ENCODE measurements around the gene ZNF536. TPM values are rescaled to one million over a fixed set of nuclear protein-coding genes. Genes with fewer than 3 reads are reported as not detected.
"Not testable (repeated sequence)": the region's sequence is repeated elsewhere in the genome, so short reads cannot be mapped to it uniquely, and the experiment has no call there.

Gene ZNF536
- total RNA-seq, 1 experiment from 2014 or later = not detected

DNA sequence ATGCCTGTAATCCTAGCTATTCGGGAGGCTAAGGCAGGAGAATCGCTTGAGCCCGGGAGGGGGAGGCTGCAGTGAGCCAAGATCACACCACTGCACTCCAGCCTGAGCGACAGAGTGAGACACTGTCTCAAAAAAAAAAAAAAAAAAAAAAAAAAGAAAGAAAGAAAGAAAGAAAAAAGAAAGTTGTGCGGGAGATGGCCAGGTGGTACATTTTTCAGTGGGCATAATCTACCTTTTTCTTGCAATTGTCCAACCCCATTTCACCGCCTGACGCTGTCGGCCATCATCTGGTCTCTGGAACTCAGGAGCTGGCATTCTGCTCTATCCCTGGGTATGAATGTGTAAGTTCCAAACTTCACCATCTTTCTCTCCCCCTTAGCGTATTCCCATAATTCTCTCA lies 73.9 kb downstream of the ZNF536 start:
- DNase-seq (ENCODE audit: low spot score) = not testable (repeated sequence)

DNA sequence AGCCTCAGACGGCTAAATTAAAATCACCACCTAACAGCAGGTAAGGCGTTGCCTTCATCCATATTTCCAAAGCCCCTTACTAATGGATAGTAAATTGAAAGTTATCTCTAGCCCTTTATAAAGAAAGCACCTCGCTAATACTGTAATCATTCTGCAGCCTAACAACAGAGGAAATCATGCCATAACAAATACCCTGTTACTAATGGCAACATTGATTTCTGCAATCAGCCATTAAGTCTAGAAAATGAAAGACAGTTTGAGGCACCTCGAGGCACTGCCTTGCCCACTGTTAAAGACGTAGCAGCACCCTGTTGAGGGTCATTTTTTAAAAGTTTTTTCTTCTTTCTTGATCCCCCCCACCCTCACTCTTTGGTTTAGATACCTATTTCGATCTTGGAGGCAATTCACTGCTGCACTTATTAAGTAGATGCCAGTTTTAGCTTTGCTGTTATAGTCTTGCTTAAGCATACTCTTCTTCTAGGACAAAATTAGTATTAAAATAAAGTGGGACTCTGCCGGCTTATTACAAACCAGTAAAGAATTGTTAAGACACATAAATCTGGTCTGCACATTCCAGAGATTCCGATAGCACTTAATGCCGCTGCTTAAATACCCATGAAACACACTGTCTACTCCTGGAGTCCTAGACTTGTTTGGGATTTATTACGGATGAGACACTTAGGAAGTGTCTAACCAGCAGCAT lies 74.8 kb downstream of the ZNF536 start:
- DNase-seq (ENCODE audit: low spot score) = no peak

DNA sequence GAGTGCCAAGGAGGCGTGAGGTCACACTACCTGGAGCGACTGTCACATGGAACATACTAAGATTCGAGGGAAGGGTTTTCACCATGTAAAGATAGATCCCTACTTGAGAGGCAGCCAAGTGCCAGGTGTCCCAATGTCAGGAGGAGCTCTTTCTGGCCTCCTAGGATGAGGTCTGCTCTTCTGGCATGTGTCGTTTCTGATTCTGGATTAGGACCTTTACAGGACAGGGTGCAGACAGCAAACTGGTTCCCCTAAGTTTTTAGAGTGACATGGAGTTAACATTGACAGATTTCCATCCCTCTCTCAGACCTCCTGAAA lies 75.3 kb downstream of the ZNF536 start:
- no peak for DNase-seq (ENCODE audit: low spot score)

DNA sequence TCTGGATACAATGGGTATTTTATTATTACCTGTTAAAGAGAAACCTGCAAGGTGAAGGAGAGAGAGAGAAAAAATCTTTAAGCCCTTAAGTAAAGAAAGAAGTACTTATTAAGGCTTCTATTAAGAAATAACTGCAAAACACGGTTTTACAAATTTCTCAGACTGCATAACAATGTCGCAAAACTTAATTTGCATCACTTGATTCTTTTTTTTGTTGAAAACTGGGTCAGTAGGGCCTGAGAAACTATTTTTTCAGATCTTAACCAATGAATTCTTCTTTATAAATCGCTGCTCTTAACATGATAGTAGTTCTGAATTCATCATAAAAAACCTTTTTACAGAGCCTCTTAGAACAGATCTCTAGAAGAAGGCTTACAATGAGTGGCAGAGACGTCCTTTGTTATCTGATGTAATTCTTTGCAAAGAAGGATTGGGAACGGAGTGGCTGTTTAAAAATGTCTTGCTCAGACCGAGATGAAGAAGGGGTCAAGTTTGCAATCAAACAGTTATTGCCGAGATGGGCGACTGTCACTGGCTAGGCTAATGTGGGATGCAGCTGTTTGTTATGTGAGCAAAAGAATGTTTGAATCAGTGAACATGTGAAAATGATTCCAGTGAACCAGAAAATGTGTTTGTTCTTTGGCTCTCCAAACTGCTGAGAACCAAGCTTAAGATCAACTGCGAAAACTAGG lies 76.3 kb downstream of the ZNF536 start:
- DNase-seq (ENCODE audit: low spot score) = no peak

DNA sequence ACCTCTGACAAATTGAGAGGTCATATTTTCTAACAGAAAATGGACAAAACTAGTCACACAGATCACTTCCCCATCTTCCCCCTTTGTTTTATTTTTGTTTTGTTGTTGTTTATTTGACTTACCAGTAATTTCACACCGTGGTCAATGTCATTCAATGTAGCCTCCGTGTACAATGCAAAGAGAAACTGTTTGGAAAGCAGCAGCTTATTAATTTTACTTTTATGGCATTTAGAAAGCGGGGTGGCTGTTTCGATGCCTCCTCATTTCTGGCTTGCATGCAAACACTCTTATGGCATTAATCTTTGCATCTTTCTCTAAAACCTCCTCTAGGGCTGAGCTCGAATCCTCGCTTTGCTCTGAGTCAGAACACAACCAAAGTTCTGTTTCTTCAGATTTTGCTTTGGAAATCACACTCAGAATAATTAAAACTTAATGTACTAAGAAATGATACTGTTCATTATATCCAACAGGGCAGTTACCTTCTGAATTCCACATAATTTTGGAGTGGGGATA lies 77.0 kb downstream of the ZNF536 start:
- no peak for DNase-seq (ENCODE audit: low spot score)

DNA sequence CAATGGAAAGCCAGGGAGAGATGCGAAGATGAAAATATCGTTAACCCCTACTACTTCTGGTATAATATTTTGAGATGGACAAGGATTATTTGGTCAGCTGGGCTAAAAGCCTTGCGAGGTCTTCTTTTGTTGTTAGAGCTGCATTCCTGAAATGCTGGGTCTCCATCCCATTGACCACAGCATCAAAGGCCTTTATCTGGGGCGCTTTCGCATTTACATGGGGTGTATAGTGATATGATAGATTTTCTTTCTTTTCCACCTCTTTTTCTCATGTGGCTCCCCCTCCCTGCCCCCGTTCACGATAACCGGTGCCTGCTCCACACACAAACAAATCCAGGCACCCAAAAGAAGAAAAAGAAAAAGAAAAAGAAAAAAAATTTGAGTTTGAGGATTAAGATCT lies 77.5 kb downstream of the ZNF536 start:
- no peak for DNase-seq (ENCODE audit: low spot score)

DNA sequence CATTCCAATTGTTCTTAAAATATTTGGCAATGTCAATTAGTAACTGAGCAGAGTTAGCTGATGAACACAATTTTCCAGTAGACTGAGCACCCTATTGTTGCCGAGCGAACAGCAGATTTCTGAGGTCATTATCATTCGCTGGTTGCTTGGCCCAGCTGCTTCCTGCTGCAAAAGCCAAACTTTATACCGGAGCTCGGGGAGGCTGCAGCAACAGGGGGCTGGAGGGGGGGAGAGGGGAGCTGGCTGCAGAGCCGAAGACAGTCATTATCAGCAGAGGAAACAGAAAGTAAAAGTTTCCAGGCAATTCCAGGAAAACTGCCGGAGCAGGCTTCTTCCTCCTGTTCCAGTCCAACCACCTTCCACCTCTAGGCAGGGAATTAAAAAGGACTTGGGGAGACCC lies 77.9 kb downstream of the ZNF536 start:
- DNase-seq (ENCODE audit: low spot score) = no peak

DNA sequence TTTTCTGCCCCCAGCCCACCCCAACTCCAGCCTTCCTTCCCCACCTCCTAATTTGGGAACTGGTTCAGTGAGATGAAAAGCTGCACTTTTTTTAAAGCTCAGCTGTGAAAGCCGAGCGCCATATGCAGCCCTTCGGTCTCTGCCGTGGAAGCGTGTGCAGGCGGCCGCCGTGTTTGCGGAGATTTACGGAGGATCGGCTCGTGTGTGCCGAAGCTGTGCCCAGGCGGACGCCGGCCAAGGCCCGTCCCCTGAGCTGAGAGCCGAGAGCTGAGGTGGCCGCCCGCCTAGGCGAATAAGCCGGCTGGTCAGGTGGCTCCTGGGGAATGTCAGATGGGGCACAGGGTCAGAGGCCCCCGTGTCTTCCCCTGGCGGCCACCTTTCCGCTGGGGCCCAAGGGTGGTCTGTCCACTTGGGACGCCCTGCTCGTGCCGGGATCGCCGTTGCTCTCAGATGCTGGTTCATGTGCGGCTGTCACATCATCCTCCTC lies 78.7 kb downstream of the ZNF536 start:
- DNase-seq (ENCODE audit: low spot score) = no peak

DNA sequence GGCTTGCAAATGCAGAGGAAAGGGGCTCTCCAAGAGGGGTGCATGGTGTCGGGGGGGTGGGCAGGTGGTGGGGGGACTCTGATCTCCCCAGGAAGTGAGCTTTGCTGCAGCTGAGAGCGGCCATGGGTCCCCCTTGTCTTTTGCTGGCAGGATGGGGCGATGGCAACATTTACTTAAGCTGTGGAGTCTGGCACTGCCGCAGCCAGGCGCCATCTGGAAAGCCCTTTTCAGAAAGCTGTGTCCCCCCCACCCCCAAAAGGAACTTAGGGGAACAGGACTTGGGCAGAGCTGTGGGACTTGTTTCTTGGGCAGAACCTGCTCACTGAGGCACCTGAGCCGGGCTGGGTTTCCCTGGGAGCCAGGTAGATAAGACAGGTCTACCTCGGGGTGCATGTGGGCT lies 80.7 kb downstream of the ZNF536 start:
- DNase-seq (ENCODE audit: low spot score) = no peak

DNA sequence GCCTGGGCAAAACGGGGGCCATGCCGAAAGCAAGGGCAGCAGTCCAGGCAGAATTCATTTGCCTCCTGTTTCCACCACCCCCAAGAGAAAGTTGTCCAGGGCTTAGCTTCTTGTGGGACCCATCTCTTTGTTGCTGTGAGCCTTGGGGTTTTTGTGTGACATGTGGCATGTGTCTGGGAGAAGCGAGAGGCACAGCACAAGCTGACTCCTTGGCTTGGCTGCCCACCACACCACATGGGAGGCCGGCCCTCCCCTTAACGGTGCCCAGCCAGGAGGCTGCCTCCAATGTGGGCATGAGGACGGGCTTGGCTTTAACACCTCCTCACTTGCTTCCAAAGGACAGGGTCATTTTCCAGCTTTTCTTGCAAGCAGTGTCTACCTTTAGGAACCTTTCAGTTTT lies 81.6 kb downstream of the ZNF536 start:
- no peak for DNase-seq (ENCODE audit: low spot score)

DNA sequence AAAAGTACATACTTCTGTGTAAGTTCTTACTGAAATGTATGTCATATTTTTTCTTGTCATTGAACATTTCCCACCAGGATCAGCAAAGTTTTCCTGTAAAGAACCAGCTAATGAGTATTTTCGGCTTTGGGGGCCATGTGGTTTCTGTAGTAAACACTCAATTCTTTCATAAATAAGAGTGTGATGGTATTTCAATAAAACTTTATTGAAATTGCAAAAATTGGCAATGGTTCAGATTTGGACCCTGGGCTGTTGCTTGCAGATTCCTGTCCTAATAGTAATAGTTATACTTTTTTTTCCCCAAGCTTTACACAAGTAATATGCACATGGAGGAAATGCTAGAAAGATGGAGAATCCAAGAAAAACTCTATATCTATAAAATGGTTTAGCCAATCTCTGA lies 83.7 kb downstream of the ZNF536 start:
- no peak for DNase-seq (ENCODE audit: low spot score)

DNA sequence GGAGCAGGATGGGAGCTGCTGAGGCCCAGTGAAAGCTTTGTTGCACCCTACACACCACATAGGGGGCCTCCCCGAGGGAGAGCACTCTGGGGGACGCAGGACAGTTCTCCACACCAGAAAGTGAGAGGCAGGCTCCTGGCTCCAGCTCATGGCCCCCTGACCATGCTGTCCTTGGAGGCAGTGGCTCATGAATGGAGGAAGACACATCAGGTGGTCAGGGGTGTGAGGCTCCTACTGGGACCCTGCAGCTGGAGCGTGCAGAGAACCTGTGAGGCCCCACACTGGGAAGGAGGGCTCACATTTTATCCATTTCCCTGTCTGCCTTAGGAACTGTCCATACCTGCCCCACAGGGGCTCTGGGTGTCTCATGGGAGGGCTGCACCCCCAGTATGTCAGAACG lies 85.3 kb downstream of the ZNF536 start:
- DNase-seq (ENCODE audit: low spot score) = no peak

DNA sequence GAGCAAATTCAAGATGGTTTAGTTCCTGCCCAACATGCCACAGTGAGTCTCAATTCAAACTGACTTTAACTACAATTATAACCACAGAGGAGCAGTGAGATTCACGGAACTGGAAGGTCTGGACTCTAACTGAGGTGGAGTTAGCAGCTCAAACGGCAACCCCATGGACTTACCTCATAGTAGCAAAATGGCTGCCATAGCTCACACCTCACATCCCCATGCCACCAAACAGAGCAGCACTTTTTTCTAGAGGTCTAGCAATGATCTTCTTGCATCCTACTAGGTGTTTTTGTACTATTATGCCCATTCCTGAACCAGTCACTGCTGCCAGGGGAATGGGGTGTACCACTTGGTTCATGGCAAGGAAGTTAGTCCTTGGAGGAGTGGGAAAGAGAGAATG lies 87.7 kb downstream of the ZNF536 start:
- no peak for DNase-seq (ENCODE audit: low spot score)

DNA sequence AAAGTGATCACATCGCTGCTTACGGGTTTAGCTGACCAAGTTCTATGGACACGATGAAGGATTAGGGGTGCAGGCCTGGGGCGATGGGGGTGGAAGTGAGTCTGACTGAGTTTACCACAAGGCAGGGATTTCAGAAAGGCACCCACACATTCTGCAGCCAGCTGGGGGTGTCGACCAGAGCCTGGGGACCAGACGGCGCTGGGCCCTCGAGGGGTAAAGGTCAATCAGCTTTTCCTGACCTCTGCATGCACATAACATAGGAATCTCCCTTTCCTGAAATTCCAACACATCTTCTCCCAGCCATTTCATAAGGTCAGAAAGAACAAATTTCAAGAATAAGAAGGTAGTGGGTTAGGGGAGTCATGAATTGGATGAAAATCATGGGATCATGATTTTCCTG lies 92.0 kb downstream of the ZNF536 start:
- DNase-seq (ENCODE audit: low spot score) = no peak

DNA sequence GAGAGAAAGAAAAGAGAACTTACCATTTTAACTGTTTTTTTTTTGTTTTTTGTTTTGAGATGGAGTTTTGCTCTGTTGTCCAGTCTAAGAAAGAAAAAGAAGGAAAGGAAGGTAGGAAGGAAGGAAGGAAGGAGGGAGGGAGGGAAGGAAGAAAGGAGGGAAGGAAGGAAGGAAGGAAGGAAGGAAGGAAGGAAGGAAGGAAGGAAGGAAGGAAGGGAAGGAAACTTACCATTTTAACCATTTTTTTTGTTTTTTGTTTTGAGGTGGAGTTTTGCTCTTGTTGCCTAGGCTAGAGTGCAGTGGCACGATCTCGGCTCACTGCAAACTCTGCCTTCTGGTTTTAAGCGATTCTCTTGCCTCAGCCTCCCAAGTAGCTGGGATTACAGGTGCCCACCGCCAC lies 94.4 kb downstream of the ZNF536 start:
- not testable (repeated sequence) for DNase-seq (ENCODE audit: low spot score)

DNA sequence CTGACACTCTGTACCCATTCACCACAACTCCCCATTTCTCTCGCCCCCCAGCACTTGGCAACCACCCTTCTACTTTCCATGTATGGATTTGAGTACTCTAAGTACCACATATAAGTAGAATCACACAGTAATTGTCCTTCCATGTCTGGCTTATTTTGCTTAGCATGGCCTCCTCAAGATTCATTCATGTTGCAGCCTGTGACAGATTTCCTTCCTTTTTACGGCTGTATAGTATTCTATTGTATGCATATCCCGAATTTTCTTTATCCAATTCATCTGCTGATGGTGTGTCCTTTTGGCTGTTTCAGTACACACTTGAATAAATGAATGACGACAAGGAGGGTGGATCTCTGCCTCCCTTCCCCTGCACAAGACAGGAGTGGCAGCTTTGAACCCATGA lies 95.1 kb downstream of the ZNF536 start:
- no peak for DNase-seq (ENCODE audit: low spot score)

DNA sequence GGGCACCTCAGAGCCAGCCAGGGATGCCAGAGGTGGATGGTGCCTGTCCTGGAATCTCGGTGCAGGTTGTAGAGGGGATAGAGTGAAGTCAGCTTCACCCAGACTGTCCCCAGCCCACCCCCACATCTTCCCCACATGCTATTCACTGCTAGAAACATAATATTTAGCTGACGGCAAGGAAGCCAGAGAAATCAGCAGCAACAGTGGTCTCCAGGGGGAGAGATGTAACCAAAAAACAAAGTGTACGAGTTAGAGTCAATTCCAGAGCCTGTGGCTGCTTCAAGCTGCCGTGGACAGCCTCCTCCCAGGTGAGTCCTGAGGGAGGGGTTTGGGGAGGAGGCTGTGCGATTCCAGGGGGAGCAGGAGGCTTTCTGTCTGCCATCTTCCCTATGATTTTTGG lies 97.6 kb downstream of the ZNF536 start:
- no peak for DNase-seq (ENCODE audit: low spot score)

DNA sequence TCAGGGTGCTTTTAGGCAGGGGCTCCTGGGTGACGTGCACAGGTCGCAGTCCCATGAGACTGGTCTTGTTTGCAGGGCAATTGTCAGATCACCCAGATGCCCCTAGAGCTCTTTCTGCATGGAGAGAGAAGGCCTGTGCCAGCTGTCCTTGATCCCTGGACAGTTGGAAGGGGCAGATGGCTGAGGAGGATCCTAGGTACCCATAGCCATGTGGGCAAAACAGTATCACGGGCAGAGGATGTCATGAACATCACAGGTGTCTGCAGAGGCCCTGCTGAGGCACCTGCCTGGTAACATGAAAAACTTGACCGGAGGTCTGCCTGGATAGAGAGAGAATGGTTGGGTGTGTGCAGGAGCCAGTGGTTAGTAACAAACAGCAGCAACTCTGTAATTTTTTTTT lies 99.3 kb downstream of the ZNF536 start:
- DNase-seq (ENCODE audit: low spot score) = no peak

DNA sequence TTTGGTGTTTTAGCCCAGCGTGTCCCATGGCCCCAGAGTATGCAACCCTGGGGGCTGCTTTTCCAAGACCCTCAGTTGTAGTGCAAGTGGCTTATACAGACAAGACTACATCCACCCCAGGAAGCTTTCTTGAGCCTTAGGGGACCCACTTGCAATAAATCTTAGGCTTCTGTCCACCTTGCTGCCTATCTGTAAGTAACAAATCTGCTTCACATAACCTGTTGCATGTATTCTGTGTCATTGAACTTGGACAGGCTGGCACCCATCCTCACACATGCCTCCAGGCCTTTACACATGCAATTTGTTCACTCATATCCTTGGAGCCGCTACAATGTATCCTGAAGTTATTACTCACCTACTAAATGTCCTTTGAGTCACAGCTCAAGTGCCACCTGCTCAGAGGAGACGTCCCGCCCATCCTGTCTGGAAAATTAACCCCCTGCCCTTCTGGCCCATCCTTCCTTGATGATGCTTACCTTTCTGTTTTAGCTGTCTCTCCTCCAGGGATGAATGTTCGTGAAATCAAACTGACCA lies 101.2 kb downstream of the ZNF536 start:
- no peak for DNase-seq (ENCODE audit: low spot score)

DNA sequence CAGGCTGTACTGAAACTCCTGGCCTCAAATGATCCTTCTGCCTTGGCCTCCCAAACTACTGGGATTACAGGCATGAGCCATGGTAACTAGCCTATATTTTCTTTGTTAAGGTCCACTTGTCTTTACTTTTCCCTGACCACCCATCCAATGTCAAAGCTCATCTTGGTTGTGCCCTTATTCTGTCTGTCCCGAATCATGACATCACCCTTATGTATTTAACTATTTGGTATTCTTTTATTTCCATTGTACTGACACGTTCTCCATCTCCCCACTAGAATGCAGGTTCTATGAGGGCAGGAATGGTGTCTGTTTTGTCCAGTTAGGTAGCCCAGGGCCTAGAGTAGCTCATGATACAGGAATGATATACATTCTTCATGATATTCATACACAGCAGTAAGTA lies 104.8 kb downstream of the ZNF536 start:
- DNase-seq (ENCODE audit: low spot score) = no peak

DNA sequence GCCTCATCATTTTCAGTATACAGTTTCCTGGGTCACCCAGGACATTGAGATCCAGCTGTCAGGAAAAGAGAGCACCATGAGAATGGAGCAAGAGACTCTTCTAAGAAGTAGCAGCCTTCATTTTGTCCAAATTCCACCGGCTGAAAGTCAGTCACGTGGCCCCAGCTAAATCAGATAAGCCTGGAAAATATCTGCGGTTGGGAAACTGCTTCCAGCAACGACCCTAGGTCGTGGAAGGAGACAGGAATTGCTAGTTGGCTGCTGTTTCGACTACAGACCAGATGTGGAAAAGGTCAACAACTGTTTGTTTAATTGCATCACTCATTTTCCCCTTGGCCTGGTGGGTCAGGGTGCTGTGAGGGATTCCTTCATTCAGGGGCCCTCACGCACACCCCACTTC lies 107.0 kb downstream of the ZNF536 start:
- DNase-seq (ENCODE audit: low spot score) = no peak

DNA sequence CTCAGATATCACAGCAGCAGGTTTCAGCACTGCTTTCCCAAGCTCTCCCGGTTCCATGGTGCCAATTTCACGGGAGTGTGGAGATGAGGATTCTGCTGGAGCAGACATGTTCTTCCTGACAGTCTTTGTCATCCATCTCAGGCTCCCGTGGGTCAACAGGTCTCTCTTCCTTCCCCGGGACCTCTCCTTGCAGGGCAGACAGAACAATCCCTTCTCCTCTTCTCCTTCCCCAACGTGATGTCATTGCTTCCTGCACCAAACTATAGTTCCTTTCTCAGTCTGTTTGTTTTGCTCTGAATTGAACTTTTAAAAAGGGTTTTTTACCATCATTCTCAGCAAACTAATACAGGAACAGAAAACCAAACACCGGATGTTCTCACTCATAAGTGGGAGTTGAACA lies 107.9 kb downstream of the ZNF536 start:
- no peak for DNase-seq (ENCODE audit: low spot score)

DNA sequence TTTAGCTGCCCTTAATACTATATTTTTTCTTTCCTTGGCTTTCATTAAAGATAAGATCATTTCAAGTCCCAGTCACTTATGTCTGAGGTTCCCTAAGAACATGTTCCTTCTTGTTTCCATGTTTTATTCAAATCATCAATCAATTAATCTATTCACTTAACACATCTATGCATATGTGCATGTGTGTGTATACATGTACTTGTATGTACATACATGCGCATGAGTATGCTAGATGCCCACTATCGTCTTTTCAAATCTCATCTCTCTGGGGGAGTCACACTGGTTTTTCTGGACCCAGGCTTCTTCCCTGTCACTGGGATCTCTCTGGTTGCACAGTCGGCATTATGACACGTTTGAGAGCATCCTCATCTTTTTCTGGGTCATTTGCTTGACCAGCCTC lies 108.9 kb downstream of the ZNF536 start:
- no peak for DNase-seq (ENCODE audit: low spot score)

Measured in A172 (cell line).